GM21526 (cell line): ENCODE results near the gene RGS12.

Experiments used
- ATAC-seq: cut with Tn5 transposase; IDR thresholded peaks from one replicate; pipeline ENCODE4 v1.9.1; 2021; ENCODE audit warnings: moderate library complexity; ENCODE audit not compliant: unreplicated experiment, low FRiP score

RGS12 gene

DNA sequence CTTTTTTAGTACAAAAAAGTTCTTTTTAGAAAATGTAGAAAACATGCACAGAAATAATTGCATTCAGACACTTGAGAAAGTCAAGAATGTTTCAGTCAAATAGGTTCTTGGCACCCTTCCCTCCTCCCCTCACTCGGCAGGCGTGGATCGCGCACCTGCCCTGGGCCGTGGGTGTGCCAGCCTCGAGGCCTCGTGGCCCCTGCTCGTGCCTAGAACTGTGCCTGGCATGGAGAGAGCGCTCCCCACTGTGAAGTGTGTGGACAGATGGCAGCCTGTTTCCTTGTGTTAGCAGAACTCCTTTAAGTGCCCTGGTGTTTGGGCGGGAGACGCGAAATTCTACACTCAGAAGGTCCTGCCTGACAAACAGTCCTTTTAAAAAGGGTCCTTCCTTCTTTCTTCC, 14.7 kb downstream of the RGS12 start:
- no peak for ATAC-seq

DNA sequence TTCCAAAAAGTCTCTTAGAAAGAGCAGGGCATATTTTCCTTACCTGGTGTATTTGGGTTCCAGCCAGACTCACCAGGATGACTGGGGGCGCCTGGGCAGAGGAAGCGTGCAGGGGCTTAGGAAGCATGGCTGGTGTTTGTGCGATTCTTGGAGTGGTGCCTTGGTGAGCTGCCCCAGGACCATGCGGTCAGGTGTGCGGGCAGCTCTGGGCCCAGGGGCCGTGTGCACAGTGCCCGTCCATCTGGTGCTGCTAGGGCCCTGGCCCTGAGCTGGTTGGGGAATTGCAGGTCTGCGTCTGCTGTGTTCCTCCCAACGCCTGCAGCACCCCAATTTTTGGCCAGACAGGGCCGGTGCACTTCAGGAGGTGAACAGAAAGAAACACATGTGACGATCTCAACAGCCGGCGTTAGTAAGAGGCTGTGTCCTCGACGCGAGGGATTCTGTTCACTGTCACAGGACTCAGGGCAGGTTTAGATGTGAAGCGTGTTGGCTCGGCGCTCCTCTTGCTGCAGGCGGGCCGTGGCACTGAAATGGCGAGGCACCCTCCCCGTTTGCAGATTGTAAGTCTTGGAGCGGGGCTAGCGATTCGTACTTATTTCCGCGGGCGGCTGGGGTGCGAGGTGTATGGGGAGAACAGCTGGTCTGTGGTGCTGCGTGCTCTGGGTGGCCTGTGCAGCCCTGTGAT, 15.2 kb downstream of the RGS12 start:
- no peak for ATAC-seq

DNA sequence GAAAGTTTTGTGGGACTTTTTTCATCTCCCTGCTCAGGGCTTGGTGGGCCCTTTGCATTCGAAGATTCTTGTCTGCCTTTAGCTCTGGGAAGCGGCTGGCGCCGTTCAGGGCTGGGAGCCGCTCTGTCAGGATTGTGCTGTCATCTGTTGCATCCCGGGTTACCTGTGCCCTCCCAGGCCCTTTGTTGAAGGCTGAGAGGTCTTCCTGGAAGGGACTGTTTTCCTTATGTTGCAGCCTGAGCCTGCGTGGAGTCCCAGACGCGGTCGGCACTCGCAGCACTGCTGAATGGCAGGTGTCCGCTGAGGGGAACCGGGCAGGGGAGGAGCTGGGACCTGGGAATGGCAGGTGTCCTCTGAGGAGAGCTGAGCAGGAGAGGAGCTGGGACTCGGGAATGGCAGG, 15.9 kb downstream of the RGS12 start:
- no peak for ATAC-seq

DNA sequence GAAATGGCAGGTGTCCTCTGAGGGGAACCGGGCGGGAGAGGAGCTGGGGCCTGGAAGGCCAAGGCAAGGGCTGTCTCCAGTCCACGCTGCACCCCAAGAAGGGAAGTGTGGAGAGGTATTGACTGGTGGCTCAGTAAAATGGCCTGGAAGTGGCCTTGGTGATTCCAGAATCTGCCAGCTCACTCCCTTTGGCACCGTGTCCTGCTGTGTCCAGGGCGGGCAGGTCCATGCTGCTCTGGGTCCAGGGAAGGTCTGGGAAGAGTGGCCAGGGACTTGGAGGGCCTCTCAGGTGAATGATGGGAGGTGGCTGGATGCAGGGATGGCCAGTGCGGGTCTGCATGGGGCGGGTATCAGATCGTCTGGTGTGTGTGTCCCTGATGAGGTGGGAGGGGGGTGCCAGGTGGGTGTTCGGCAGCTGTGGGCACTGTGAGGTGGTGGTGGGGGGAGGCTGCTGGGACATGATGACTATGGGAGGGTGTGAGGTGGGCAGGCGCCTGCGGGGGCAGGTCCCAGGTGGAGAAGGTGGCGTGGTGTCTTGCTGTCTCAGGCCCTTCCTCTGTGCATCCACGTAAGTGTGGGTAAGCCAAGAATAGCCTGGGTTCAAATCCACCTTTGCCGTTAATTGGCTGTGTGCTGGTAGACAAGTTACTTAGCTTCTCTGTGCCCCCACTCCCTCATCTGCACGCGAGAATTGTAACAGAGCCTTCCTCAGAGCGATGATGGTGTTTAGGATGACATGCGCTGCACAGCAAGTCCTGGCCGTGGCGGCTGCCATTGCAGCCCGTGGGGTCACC, 17.7 kb downstream of the RGS12 start:
- ATAC-seq, result no peak

DNA sequence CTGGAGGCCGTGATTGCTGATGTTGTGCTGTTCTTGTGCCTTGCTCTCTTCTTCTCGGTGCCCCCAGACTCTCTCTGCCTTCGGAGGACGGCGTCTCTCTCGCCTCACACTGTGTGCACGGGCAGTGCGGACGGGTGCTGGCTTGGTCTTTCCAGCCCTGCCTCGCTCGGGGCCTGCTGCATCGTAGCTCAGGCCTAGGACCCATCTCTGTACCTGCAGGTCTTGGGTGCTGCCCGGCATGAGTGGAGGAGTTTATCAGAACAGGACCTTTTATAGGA, 18.2 kb downstream of the RGS12 start:
- ATAC-seq, result no peak

DNA sequence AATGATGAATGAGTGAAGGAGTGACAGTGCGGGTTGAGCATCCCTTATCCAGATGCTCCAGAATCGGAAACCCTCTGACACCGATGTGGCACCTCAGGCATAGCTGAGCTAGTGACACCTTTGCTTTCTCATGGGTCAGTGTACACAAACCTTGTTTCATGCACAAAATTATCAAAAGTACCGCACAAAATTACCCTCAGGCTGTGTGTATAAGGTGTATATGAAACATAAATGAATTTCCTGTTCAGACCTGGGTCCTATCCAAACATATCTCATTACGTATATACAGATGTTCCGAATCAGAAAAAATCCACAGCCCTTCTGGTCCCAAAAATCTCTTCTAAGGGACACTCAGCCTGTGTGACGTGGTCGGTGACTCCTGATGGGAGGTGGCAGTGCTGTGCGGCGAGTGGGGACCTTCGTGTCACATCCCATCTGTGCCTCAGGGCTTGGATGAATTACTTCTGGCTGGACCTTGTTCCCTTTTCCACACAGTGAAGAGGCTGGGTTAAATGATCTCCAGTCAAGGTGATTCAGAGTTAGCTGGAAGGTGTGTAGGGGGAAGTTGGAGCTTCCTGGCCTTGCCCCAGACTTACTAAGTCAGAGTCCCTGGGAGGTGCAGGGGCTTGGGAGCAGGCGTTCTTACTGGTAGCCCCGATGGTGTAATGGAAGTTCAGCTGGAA, 18.8 kb downstream of the RGS12 start:
- no peak for ATAC-seq

DNA sequence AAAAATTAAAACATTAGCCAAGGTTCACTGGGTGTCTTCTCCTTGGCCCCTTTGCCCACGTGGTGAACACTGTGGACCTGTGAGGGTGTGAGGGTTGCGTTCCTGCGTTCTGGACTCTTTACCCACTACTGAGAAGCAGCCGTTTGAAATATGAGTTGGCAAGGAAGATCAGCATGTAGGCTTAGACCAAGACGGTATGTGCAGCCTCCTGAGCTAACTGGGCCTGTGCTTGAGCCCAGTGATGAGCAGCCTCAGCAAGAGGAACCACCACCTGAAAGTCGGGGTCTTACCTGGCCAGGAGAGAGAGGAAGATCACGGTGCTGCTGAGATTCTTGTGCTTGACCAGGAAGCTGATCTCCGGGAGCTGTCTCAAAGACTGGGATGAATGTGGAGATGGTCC, 19.5 kb downstream of the RGS12 start:
- no peak for ATAC-seq

DNA sequence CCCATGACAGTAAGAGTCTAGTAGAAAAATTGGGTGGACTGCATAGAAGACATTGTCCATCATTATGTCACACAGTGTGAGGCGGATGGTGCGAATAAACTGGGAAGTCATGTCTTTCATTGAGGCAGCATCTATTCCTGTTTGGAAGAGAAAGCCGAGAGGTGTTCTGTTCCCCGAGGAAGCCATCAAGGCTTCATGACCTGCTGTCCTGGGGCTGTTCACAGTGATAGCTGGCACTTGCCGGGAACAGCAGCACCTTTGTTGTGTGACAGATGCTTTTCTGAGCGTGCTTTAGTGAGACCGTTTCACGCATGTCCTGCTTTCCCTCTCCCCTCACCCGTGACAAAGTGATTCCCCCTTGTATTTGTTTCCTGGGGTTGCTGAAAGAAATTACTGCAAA, 20.3 kb downstream of the RGS12 start:
- no peak for ATAC-seq

DNA sequence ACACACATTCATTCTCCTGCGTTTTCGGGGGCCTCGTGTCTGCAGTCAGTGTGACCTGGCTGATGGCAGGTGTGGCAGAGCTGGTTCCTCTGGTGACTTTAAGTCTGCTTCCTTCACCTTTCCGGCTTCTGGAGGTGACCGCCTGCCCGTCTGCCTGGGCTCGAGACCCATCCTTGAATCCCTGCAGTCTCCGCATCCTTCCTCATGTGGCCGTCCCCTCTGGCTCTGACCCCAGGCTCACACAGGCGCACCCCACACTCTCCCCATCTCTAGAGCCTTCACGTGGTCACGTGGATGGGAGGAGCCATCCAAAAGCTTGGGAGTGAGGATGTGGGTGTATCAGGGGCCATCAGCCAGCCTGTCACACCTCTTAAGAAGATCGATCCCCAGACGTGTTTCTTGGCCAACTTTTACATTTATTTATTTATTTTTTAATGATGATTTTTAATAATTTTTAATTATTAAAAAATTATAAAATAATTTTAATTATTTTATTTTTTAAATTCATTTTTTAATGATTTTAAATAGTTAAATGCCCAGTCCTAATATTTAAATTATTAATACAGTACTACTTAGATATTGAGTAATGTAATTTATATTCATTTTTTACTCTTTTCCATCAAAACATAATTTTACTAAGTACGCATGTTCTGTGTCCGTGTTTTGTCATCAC, 20.9 kb downstream of the RGS12 start:
- ATAC-seq, result no peak

DNA sequence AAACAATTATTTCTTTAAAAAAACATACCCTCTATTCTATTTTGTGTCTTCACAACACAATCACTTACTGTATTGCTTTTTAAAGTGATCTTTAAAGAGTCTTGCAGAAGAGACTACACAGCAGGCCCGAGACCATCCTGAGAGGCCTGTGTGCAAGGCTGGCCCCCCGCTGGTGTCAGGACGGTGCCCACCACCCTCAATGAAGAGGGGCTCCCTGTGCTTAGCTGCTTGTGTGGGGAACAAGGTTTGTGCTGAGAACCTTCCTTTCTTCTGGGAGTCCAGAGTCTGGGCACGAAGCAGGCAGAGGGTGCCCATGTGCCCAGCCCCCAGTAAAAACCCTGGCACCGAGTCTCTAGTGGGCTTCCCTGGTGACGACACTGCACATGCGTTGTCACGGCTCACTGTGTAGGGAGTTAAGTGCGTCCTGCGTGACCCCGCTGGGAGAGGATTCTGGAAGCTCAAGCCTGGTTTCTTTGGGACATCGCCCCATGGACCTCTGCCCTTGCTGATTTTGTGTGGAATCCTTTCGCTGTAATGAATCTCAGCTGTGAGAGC, 22.0 kb downstream of the RGS12 start:
- ATAC-seq, result no peak

DNA sequence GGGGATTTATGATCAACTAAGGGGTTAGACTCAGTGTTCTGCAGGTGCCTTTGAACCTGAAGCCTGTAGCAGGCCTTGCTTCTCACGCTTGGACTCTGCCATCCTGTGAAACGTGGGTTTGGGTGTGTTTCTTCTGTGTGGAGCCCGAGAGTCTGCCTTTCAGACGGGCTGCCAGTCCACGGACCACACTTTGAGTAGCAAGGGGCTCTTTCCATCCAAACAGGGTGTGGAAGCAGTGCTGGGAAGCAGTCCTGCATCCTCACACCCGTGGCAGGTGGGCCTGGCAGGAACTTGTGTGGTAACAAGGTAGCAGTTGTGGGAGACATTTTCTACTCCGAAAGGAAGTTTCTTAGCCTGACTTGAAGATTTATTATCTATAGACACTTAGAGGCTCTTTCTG, 22.7 kb downstream of the RGS12 start:
- no peak for ATAC-seq

DNA sequence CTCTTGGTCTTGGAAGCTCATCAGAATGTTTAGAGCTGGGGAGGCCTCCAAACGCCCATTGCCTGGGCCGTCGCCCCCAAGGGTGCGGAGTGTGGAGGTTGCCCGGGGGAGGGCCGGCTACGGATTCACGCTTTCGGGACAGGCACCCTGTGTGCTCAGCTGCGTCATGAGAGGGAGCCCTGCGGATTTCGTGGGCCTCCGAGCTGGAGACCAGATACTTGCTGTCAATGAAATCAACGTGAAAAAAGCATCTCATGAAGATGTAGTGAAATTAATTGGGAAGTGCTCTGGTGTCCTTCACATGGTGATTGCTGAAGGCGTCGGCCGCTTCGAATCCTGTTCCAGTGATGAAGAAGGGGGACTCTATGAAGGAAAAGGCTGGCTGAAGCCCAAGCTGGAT, 23.3 kb downstream of the RGS12 start:
- no peak for ATAC-seq

DNA sequence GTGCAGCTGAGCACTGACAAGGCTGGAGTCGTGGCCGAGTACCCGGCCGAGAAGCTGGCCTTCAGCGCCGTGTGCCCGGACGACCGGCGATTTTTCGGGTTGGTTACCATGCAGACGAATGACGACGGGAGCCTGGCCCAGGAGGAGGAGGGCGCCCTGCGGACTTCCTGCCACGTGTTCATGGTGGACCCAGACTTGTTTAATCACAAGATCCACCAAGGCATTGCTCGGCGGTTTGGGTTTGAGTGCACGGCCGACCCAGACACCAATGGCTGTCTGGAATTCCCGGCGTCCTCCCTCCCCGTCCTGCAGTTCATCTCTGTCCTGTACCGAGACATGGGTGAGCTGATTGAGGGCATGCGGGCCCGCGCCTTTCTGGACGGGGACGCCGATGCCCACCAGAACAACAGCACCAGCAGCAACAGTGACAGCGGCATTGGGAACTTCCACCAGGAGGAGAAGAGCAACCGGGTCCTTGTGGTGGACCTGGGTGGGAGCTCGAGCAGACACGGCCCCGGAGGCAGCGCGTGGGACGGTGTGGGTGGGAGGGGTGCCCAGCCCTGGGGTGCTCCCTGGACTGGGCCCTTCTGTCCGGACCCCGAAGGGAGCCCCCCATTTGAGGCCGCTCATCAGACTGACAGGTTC, 24.3 kb downstream of the RGS12 start:
- ATAC-seq, result no peak

DNA sequence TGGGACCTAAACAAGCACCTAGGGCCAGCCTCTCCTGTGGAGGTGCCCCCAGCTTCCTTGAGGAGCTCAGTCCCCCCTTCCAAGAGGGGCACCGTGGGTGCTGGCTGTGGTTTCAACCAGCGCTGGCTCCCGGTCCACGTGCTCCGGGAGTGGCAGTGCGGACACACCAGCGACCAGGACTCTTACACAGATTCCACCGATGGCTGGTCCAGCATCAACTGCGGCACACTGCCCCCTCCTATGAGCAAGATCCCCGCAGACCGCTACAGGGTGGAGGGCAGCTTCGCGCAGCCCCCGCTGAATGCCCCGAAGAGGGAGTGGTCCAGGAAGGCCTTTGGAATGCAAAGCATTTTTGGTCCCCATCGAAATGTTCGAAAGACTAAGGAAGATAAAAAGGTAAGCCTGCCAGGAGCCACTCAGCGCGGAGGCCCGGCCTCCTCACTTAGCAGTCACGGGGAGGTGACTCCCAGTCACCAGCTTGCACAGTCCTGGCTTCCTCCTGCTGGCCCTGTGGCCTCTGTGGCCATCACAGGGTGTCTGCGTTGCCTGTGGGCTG, 24.9 kb downstream of the RGS12 start:
- no peak for ATAC-seq

DNA sequence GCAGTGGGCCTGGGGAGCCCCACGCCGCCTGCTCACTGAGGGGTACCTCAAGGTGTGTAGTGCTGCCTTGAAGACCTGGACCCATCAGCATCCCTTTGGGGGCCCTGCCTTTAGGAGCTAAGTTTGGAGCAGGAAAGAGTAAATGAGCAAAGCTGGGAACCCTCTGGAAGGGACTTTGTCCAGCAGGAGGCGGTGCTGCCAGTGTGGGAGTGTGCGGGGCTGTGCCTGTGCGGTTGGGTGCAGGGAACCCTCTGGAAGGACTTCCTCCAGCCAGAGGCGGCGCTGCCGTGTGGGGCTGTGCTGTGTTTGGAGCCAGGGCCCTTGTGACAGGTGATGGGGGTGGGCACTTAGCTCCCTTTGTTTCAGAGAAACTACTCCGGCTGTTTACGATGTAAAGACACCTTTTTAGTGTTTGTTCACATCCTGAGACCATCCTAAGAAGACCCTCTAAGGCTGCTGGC, 25.8 kb downstream of the RGS12 start:
- ATAC-seq, result no peak

DNA sequence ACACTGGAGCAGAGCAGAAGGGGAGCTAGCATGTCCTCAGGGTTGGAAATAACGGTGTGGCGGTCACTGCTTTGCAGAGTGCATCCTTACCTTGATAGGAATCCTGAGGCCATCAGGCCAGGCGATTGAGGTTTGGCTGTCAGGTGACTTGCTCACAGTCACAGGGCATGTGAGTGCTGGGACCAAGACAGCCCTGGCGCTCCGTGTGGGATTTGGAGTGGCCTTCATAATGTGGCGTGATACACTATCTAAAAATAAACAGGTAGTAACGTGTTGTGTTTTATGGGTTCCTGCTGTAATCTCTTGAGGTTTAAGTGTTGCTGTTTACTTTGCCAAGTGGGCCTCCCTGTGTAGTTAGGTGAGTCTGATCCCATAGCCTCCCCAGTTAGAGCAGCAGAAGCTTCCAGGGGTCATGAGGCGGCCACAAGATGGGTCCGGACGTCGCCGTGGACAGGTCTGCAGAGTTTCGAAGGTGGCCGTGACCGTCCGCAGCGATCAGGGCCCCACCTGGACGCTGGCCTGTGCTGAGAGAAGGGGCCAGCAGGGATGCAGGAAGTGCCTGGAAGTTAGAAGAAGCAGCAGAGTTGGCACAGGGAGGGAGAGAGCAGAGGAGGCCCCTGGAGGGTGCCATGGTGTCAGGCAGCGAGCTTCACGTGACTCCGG, 27.7 kb downstream of the RGS12 start:
- ATAC-seq, result no peak

DNA sequence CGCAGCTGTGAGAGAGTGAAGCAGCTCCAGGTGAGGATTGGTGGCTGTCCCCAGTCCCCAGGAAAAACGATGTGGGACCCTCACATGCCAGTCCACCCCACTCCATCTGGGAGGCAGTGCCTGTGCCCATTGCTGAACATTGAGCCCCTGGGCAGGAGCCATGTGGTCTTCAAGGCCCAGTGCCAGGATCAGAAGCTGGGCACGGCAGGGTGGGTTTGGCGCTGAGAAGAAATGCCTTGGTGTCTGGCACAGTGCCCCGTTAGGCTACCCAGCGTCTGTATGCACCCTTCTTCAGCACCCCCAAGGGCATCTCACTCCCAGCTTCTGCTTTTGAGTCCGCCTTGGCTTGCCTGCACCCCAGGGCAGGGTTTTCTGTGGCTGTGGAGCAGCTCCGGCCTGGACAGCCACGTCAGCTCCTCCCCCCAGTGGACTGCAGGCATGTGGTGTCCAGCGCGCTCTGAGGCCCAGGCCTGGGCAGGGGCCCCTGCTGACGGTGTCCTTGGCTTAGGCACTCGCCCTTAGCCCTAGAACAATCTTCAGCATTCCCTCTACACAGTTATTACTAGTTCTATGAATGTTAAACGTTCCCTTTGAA, 28.6 kb downstream of the RGS12 start:
- no peak for ATAC-seq

DNA sequence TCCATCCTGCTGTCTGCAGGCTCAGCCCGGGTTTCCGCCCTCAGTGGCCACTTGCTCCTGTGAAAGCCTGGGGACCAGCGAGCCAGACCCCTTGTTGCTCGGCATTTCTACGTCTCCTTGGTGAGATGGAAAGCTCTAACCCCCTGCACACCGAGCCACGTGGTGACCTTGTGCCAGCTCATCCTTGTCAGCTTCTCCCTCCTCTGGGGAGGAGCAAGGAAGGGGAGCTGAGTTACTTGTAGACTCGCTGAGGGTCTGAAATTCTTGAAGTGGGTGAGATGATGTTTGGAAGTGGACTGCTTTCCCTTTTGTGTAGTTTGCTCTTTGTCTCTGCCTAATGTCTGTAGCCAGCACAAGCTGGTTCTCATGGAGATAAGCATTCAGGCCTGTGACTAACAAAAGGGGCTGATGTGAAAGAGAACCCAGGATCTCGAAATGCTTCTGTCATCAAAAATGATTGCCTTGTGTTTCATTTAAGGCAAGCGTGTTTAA, 29.3 kb downstream of the RGS12 start:
- no peak for ATAC-seq

DNA sequence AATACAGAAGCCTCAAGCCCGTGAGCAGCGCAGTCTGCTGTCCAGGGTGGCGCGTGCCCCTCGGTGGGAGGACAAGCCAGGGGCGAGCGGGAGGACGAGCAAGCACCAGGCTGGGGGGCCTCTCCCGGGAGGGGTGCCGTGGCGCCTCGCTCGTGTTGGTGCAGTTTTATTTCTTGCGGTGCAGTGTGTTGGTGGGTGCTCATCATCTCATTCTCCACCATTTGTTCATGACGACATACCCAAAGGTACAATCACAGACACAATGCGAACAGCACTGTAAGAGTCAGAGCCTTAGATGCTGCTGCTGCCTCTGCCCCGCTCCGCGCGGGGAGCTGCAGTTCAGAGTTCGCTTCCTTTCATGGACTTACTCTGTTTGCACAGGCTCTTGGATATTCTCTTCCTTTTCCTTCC, 30.3 kb downstream of the RGS12 start:
- ATAC-seq, result no peak
